Measurements from ENCODE around the gene ITIH3. TPM values are rescaled to one million over a fixed set of nuclear protein-coding genes. Genes with fewer than 3 reads are reported as not detected.

Gene ITIH3
- total and polyA plus RNA-seq, 10 of the 15 experiments (the other 5 are each of a cell fraction or from before 2014, with no cell fraction given) = 0.07 to 0.17 (median 0.15) TPM; not detected in 7

- TF ChIP-seq CHD1 (IDR thresholded peaks at IDR 0.05; ENCODE audit: low read depth, low read length) (no peak), KLF5 (IDR thresholded peaks at IDR 0.05; ENCODE audit: partially characterized antibody) (no peak), ZNF274 (IDR thresholded peaks at IDR 0.05; ENCODE audit: insufficient read depth, insufficient read length) (no peak), TCF12 (IDR thresholded peaks at IDR 0.05; ENCODE audit: low read depth, low read length) (no peak), USF1 (IDR thresholded peaks at IDR 0.05; ENCODE audit: borderline replicate concordance, extremely low read length, insufficient read depth, low read depth, low read length) (no peak), GATAD2B (conservative IDR thresholded peaks at IDR 0.05; ENCODE audit: low read depth) (no peak)
These were observed 32.8 kb downstream of the ITIH3 start (continued) for GRCh38 chr3:52827441-52827840.

- ChIA-PET CTCF (interaction anchor here (1.0 kb wide), 1 partner anchor 107 kb away, joined by 3 read pairs; no protein-coding TSS in a partner anchor), POLR2A (no interaction called here), SMC1A (ENCODE audit: uncharacterized antibody, unreplicated experiment) (no interaction called here), RAD21 (ENCODE audit: unreplicated experiment) (no interaction called here)
- Histone ChIP-seq H3K27ac (ENCODE audit: control insufficient read depth, insufficient read depth) (no peak overlapping the region), H3K27me3 (replicated peaks in 1 of 2; ENCODE audit: control insufficient read depth in 2 of 2, insufficient read depth in 2 of 2, low read length in 1 of 2) (no peaks in the 10 kb centered on the region), H3K79me2 (ENCODE audit: control insufficient read depth, insufficient read depth, low read length) (no peaks in the 10 kb centered on the region), H3K36me3 (ENCODE audit: control insufficient read depth in 2 of 2, insufficient read depth in 2 of 2, low read length in 1 of 2) (no peaks in the 10 kb centered on the region; a peak in 1 of 4 replicates), H3K4me2 (ENCODE audit: control insufficient read depth, insufficient read depth) (no peak overlapping the region), H3K9ac (ENCODE audit: control insufficient read depth, insufficient read depth, low read length) (no peak overlapping the region), H4K20me1 (ENCODE audit: control insufficient read depth, insufficient read depth) (no peaks in the 10 kb centered on the region), H2AFZ (ENCODE audit: control insufficient read depth, low read depth, low read length) (no peak overlapping the region), H3K4me3 (no peak overlapping the region), H3K9me3 (replicated peaks; ENCODE audit: control insufficient read depth, insufficient read depth, low read length) (no peaks in the 10 kb centered on the region), H3K4me1 (ENCODE audit: control insufficient read depth, insufficient read depth, low read length) (no peaks in the 10 kb centered on the region)
- in situ Hi-C loops (cut with MboI) (no loop called here), intact Hi-C loops (cut with micrococcal nuclease; ENCODE audit: unreplicated experiment) (no loop called here)
- FAIRE-seq = no peak
- BruUV-seq (replicated peaks) = no TSS peak
- 50% methylated on average over 10 of the region's 10 CpGs for WGBS (ENCODE audit: insufficient coverage, insufficient replicate concordance, low lambda C conversion rate, missing lambda C conversion rate)
- no peak; the same call in 2 of the 3 replicates for ATAC-seq
- DNase-seq (ENCODE audit: low read depth, low spot score) = no peak
- TF ChIP-seq USF1 (IDR thresholded peaks at IDR 0.05; ENCODE audit: borderline replicate concordance, extremely low read length, insufficient read depth, low read depth, low read length) (no peak), NFIC (IDR thresholded peaks at IDR 0.05; ENCODE audit: low read depth, low read length) (no peak), CBX5 (IDR thresholded peaks at IDR 0.05; ENCODE audit: low read depth) (no peak), USF2 (IDR thresholded peaks at IDR 0.05; ENCODE audit: borderline replicate concordance, low read depth, low read length) (no peak), ZBTB33 (IDR thresholded peaks at IDR 0.05) (no peak), RUNX3 (IDR thresholded peaks at IDR 0.05; ENCODE audit: low read length) (no peak), MXI1 (IDR thresholded peaks at IDR 0.05; ENCODE audit: low read depth, low read length) (no peak), ASH2L (IDR thresholded peaks at IDR 0.05; ENCODE audit: borderline replicate concordance, low read depth) (no peak), RAD51 (IDR thresholded peaks at IDR 0.05) (no peak), TCF12 (IDR thresholded peaks at IDR 0.05; ENCODE audit: low read depth, low read length) (no peak), EP300 (IDR thresholded peaks at IDR 0.05; ENCODE audit: borderline replicate concordance in 1 of 2, control insufficient read depth in 1 of 2, low read depth in 2 of 2, low read length in 2 of 2) (no peak), MTA2 (IDR thresholded peaks at IDR 0.05; ENCODE audit: low read depth) (no peak), SPI1 (IDR thresholded peaks at IDR 0.05; ENCODE audit: borderline replicate concordance, insufficient read depth, low read depth, low read length) (no peak)
These were observed 33.3 kb downstream of the ITIH3 start for GRCh38 chr3:52827866-52828376.
